Endothelial cell of umbilical vein (primary cell): Measurements from ENCODE around the gene RMND5A. TPM values are rescaled to one million over a fixed set of nuclear protein-coding genes. Genes with fewer than 3 reads are reported as not detected.

Source experiments
- BruUV-seq: library from RNA; stranded (reverse); fragments of 400-500 nt; replicated peaks from 2 replicates; lab custom pipeline; 2021; lab: Mats Ljungman, UMichigan
- CTCF ChIA-PET: fragments of 300-600, 350-600 bp; sonication (Branson Sonifier 250); formaldehyde crosslinking; loops from one replicate; lab custom pipeline; 2021; ENCODE audit warnings: antibody characterized with exemption, inconsistent platforms; lab: Charles Lee
- POLR2A ChIA-PET: fragments of 300-600, 350-600 bp; sonication (Branson Sonifier 250); formaldehyde crosslinking; loops from one replicate; lab custom pipeline; 2021; ENCODE audit warnings: antibody characterized with exemption, inconsistent platforms; lab: Charles Lee
- DNase-seq: peaks from one replicate; pipeline ENCODE4 v3.0.0-alpha.2; 2011; ENCODE audit warnings: low read depth, low spot score
- FAIRE-seq: peaks from 2 replicates; lab custom pipeline; 2011; peaks lifted over from hg19 to GRCh38; lab: Jason Lieb, UNC
- H2AFZ ChIP-seq: 2 replicates; pipeline ENCODE4 v1.6.0; 2012; ENCODE audit warnings: low read depth, low read length, control low read depth, inconsistent platforms
- H3K27ac ChIP-seq: 2 replicates; pipeline ENCODE4 v1.5.1; 2011; ENCODE audit warnings: low read depth, mild to moderate bottlenecking, control low read depth, low read length, moderate library complexity; ENCODE audit not compliant: insufficient read depth
- H3K27me3 ChIP-seq, 2 experiments: 2 replicates each; pipeline versions ENCODE4 v1.6.0 to v1.6.1; 2011; ENCODE audit warnings: low read length in 2 of 2, mixed read lengths in 1 of 2; ENCODE audit not compliant: control insufficient read depth in 2 of 2, insufficient read depth in 2 of 2
- H3K36me3 ChIP-seq, 2 experiments: 2 replicates in 1 of 2; 3 replicates in 1 of 2; pipeline ENCODE4 v1.5.1; 2011; ENCODE audit warnings: low read length in 2 of 2, mild to moderate bottlenecking in 1 of 2, moderate library complexity in 1 of 2; ENCODE audit not compliant: control insufficient read depth in 2 of 2, insufficient read depth in 2 of 2; ENCODE audit errors: extremely low read depth in 1 of 2
- H3K4me1 ChIP-seq: 3 replicates; pipeline ENCODE4 v1.5.1; 2011; ENCODE audit warnings: mild to moderate bottlenecking, low read length; ENCODE audit not compliant: control insufficient read depth, insufficient read depth; ENCODE audit errors: extremely low read depth
- H3K4me2 ChIP-seq: 2 replicates; pipeline ENCODE4 v1.6.1; 2011; ENCODE audit warnings: low read length, control low read depth, mixed read lengths; ENCODE audit not compliant: insufficient read depth
- H3K4me3 ChIP-seq, 3 experiments: fragments of 200-600 bp in 1 of 3; sonication (generic), shearing (Covaris generic) in 1 of 3; replicated peaks in 1 of 3; 2 replicates each; pipeline ENCODE4 v1.5.1; 2011 to 2016; ENCODE audit warnings: control low read depth in 3 of 3, low read length in 3 of 3, mild to moderate bottlenecking in 2 of 3, inconsistent platforms in 1 of 3, low read depth in 1 of 3, moderate library complexity in 1 of 3; ENCODE audit not compliant: insufficient read depth in 1 of 3
- H3K79me2 ChIP-seq: 2 replicates; pipeline ENCODE4 v1.6.0; 2012; ENCODE audit warnings: low read length, inconsistent platforms; ENCODE audit not compliant: control insufficient read depth, insufficient read depth
- H3K9ac ChIP-seq: replicated peaks from 2 replicates; pipeline ENCODE3; 2011; ENCODE audit warnings: low read length, control low read depth; ENCODE audit not compliant: insufficient read depth; ENCODE audit errors: extremely low read depth
- H3K9me1 ChIP-seq: replicated peaks from 3 replicates; pipeline ENCODE4 v1.6.0; 2011; ENCODE audit warnings: mild to moderate bottlenecking, low read length; ENCODE audit not compliant: control insufficient read depth, insufficient read depth; ENCODE audit errors: extremely low read depth
- H3K9me3 ChIP-seq: replicated peaks from 2 replicates; pipeline ENCODE4 v1.5.1; 2012; ENCODE audit warnings: low read length, inconsistent platforms; ENCODE audit not compliant: control insufficient read depth, insufficient read depth
- H4K20me1 ChIP-seq: replicated peaks from 2 replicates; pipeline ENCODE3; 2011; ENCODE audit warnings: mild to moderate bottlenecking, low read length; ENCODE audit not compliant: control insufficient read depth, insufficient read depth; ENCODE audit errors: extremely low read depth
- CTCF ChIP-seq, 2 donors: IDR thresholded peaks; 1 replicate in 1 of 2; 2 replicates in 1 of 2; pipeline ENCODE4 v1.5.1; 2011; ENCODE audit warnings: low read length in 2 of 2, mild to moderate bottlenecking in 2 of 2, moderate library complexity in 2 of 2, control low read depth in 1 of 2, inconsistent platforms in 1 of 2, low read depth in 1 of 2; ENCODE audit not compliant: insufficient read depth in 1 of 2; ENCODE audit errors: extremely low read depth in 1 of 2
- EZH2 ChIP-seq: IDR thresholded peaks from 2 replicates; pipeline ENCODE4 v1.6.1; 2012; ENCODE audit warnings: borderline replicate concordance, low read depth, mild to moderate bottlenecking, moderate library complexity, low read length, inconsistent platforms; ENCODE audit not compliant: severe bottlenecking
- FOS ChIP-seq: IDR thresholded peaks from 2 replicates; pipeline ENCODE4 v1.6.1; 2011; ENCODE audit warnings: mild to moderate bottlenecking, low read length, moderate library complexity, borderline replicate concordance; ENCODE audit not compliant: insufficient read depth
- GATA2 ChIP-seq: IDR thresholded peaks from 2 replicates; pipeline ENCODE4 v1.7.0; 2011; ENCODE audit warnings: low read depth, mild to moderate bottlenecking, moderate library complexity, mixed read lengths, low read length; ENCODE audit not compliant: insufficient read length, insufficient read depth
- JUN ChIP-seq: IDR thresholded peaks from 2 replicates; pipeline ENCODE4 v1.6.1; 2011; ENCODE audit warnings: borderline replicate concordance, low read depth; ENCODE audit not compliant: insufficient read length, insufficient read depth
- MAX ChIP-seq: IDR thresholded peaks from 2 replicates; pipeline ENCODE4 v1.6.1; 2011; ENCODE audit not compliant: insufficient read depth, insufficient read length
- MYC ChIP-seq: IDR thresholded peaks from one replicate; pipeline ENCODE4 v1.6.1; 2011; ENCODE audit warnings: mild to moderate bottlenecking, low read depth, low read length
- POLR2A ChIP-seq: IDR thresholded peaks from 2 replicates; pipeline ENCODE4 v1.6.1; 2012; ENCODE audit warnings: low read depth, mild to moderate bottlenecking, control low read depth, low read length
- POLR2AphosphoS5 ChIP-seq: IDR thresholded peaks from 2 replicates; pipeline ENCODE4 v1.6.1; 2012; ENCODE audit warnings: low read depth, mild to moderate bottlenecking, control low read depth, low read length, moderate library complexity; ENCODE audit not compliant: insufficient read depth
- dilution Hi-C: fragments of 300-500 bp; cut with MboI; formaldehyde crosslinking; loops from one replicate; pipeline ENCODE4 v1.15.0; 2019; ENCODE audit warnings: low sequenced_read_pairs; ENCODE audit not compliant: extremely low pct_ligation_motif_present
- intact Hi-C: fragments of 100-400 bp; cut with micrococcal nuclease; formaldehyde crosslinking; loops from one replicate; pipeline ENCODE4 v1.10.0; 2022
- polyA plus RNA-seq, 4 experiments: library from polyadenylated mRNA; depleted of rRNA in 3 of 4; stranded (reverse) in 3 of 4; unstranded in 1 of 4; fragments of >200 nt; gene quantifications; 2 replicates each; pipeline versions ENCODE4 v1.2.1 to v1.2.3, GENCODE V29; 2011 to 2012; ENCODE audit warnings: missing spikeins in 1 of 4
- total RNA-seq: library from RNA; stranded (reverse); gene quantifications from 2 replicates; pipeline ENCODE4 v1.2.3, GENCODE V29; 2021

Gene RMND5A
- total and polyA plus RNA-seq, 2 donors (not counting 3 experiments of a cell fraction or from before 2014, with no cell fraction given), result 10.8 to 21.5 TPM

- FAIRE-seq (no peak), DNase-seq (no peak)
- no peaks in the 10 kb centered on the region for H3K9me3 ChIP-seq
- no peak for TF ChIP-seq EZH2
- no peak for TF ChIP-seq CTCF (IDR thresholded peaks at IDR 0.05; ENCODE audit: extremely low read depth in 1 of 2, insufficient read depth in 1 of 2, low read depth in 1 of 2, low read length in 2 of 2)
- TF ChIP-seq FOS, result no peak
- TF ChIP-seq MYC, result no peak
- no peak for TF ChIP-seq POLR2AphosphoS5
- TF ChIP-seq GATA2, result no peak
- TF ChIP-seq POLR2A, result no peak
- TF ChIP-seq MAX, result no peak
- TF ChIP-seq JUN, result no peak
- H3K79me2 ChIP-seq, result no peaks in the 10 kb centered on the region
- H3K4me1 ChIP-seq, result no peaks in the 10 kb centered on the region
- no peaks in the 10 kb centered on the region for H4K20me1 ChIP-seq
- POLR2A ChIA-PET, result no interaction called here
- no TSS peak for BruUV-seq
- H3K4me2 ChIP-seq, result no peak overlapping the region
- H3K9me1 ChIP-seq, result no peaks in the 10 kb centered on the region
- dilution Hi-C loops, result no loop called here
- CTCF ChIA-PET, result interaction anchor here (0.6 to 2.0 kb wide), 2 partner anchors 8 to 13 kb away, joined by 3 to 6 read pairs; no protein-coding TSS in a partner anchor
- H3K4me3 ChIP-seq, result no peak overlapping the region
- no peak overlapping the region for H3K27ac ChIP-seq
- no peak overlapping the region for H3K9ac ChIP-seq
- H3K27me3 ChIP-seq, result peaks cover 0 to 2% of the 10 kb centered on the region in 2 experiments
- intact Hi-C loops, result no loop called here
- H2AFZ ChIP-seq, result no peak overlapping the region
- H3K36me3 ChIP-seq, result no peaks in the 10 kb centered on the region
Measured at GRCh38 chr2:86679036-86679435, 41.1 kb upstream of the RMND5A start.
